Muscle layer of duodenum (tissue), 2 donors: ENCODE results near the gene AMMECR1.

Source experiments
- H3K27ac ChIP-seq: one replicate; pipeline ENCODE4 v1.7.0; 2013; ENCODE audit warnings: mild to moderate bottlenecking, low read length
- H3K27me3 ChIP-seq: one replicate; pipeline ENCODE4 v1.7.0; 2013; ENCODE audit warnings: low read depth, mild to moderate bottlenecking, control low read depth, low read length
- H3K36me3 ChIP-seq, 2 donors: one replicate each; pipeline ENCODE4 v1.7.0; 2013; ENCODE audit warnings: low read length in 2 of 2, control low read depth in 1 of 2, mild to moderate bottlenecking in 1 of 2; ENCODE audit not compliant: insufficient read depth in 2 of 2, control insufficient read depth in 1 of 2
- H3K4me1 ChIP-seq, 2 donors: one replicate each; pipeline ENCODE4 v1.7.0; 2013; ENCODE audit warnings: low read length in 2 of 2, mild to moderate bottlenecking in 2 of 2, control low read depth in 1 of 2, moderate library complexity in 1 of 2; ENCODE audit not compliant: insufficient read depth in 2 of 2, control insufficient read depth in 1 of 2
- H3K4me3 ChIP-seq, 2 donors: one replicate each; pipeline ENCODE4 v1.7.0; 2013; ENCODE audit warnings: low read length in 2 of 2, low read depth in 1 of 2, mild to moderate bottlenecking in 1 of 2
- H3K9me3 ChIP-seq, 2 donors: one replicate each; pipeline ENCODE4 v1.7.0; 2013; ENCODE audit warnings: low read length in 2 of 2, control low read depth in 1 of 2, mild to moderate bottlenecking in 1 of 2; ENCODE audit not compliant: control insufficient read depth in 1 of 2
- donor health status: healthy.

The AMMECR1 gene

DNA sequence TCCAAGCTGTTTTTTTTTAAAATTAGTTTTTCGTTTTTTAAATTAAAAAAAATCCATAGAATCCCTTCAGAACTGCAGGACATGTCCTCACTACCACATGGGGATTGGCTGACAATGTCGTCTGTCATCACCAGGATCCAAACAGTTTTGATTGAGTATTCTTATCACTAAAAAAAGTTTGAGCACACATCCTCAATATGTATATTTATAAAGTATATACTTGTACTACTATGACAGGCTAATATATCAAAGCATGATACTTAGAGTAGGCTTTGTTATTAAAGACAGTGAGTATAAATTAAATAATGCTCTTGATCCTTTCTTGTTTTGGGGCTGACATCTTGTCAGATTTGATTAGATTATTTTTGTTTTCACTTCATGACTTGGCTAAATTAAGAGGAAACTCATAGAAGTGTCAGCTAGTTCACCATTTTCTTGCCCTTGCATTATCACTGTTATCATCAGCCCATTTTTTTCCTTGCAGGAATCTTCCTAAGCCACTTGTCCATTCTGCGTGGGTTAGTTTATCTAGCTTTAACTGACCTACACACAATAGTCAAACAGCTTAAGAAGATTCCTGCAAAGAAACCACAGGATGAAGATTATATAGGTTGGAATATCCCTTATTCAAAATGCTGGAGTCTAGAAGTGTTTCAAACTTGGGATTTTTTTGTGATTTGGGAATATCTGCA is 92.8 kb downstream of the AMMECR1 start:
- H3K27ac ChIP-seq = no peak overlapping the region
- no peaks in the 10 kb centered on the region for H3K36me3 ChIP-seq
- H3K4me1 ChIP-seq = no peaks in the 10 kb centered on the region
- H3K27me3 ChIP-seq = no peaks in the 10 kb centered on the region
- H3K4me3 ChIP-seq = no peak overlapping the region
- no peaks in the 10 kb centered on the region for H3K9me3 ChIP-seq

GRCh38 chrX:110222497-110223257 is 95.2 kb downstream of the AMMECR1 start:
- no peaks in the 10 kb centered on the region for H3K4me1 ChIP-seq
- H3K9me3 ChIP-seq = no peaks in the 10 kb centered on the region
- no peak overlapping the region for H3K27ac ChIP-seq
- no peaks in the 10 kb centered on the region for H3K27me3 ChIP-seq
- H3K36me3 ChIP-seq = no peaks in the 10 kb centered on the region
- no peak overlapping the region for H3K4me3 ChIP-seq

DNA sequence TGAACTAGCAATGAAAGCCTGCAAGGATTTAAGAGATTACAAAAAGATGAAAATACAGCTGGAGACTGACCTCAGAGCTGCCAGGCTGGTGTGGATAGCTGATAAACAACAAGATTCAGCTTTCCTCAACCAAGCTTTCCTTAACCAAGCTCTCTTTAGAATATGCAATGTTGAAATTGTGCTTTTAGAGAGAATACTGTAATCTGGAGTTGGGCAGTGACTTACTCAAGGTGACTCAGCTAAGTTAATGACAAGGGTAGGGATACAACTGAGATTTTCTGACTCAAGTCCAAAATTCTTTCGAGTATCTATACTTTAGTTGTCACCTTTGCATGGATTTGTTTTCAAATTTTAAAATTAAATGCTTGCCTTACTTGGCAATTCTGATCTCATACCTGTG is 98.0 kb downstream of the AMMECR1 start:
- H3K36me3 ChIP-seq = no peaks in the 10 kb centered on the region
- H3K4me1 ChIP-seq = no peaks in the 10 kb centered on the region
- H3K27ac ChIP-seq = no peak overlapping the region
- H3K27me3 ChIP-seq = no peaks in the 10 kb centered on the region
- no peaks in the 10 kb centered on the region for H3K9me3 ChIP-seq
- H3K4me3 ChIP-seq = no peak overlapping the region

DNA sequence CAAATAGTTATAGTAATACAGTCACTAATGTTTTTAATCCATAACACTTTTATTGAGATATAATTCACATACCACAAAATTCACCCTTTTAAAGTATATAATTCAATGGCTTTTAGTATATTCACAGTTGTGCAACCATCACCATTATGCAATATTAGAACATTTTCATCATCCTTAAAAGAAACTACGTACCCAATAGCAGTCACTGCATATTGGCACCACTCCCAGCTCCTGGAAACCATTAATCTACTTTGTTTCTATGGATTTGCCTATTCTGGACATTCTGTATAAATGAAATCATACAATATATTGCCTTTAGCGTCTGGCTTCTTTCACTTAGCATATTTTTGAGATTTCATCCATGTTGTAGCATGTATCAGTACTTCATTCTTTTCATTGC is 99.3 kb downstream of the AMMECR1 start:
- Histone ChIP-seq H3K9me3 (no peaks in the 10 kb centered on the region), H3K27me3 (no peaks in the 10 kb centered on the region)

DNA sequence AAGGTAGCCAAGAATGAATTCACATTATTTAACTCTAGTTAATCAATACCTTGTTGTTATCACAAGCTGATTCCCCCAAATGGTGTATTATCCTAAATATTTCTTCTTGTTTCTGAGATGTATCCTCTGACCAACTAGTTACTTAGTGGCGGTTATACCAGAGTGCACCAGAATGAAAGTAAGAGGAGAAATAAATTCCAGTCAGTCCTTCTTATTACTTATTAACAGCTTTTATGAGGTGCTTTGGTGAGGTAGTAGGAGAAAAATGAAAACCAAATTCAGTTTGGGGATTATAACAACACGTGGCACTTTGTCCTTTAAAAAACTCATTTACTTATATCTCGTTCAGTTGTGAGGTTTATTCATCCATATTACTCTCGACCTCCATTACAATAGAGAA is 101.9 kb downstream of the AMMECR1 start:
- Histone ChIP-seq H3K4me1 (no peaks in the 10 kb centered on the region), H3K9me3 (no peaks in the 10 kb centered on the region), H3K27me3 (no peaks in the 10 kb centered on the region), H3K36me3 (no peaks in the 10 kb centered on the region), H3K4me3 (no peak overlapping the region), H3K27ac (no peak overlapping the region)

More for the DNA sequence above, 99.3 kb downstream of the AMMECR1 start:
- Histone ChIP-seq H3K36me3 (no peaks in the 10 kb centered on the region), H3K4me1 (no peaks in the 10 kb centered on the region), H3K27ac (no peak overlapping the region), H3K4me3 (no peak overlapping the region)

DNA sequence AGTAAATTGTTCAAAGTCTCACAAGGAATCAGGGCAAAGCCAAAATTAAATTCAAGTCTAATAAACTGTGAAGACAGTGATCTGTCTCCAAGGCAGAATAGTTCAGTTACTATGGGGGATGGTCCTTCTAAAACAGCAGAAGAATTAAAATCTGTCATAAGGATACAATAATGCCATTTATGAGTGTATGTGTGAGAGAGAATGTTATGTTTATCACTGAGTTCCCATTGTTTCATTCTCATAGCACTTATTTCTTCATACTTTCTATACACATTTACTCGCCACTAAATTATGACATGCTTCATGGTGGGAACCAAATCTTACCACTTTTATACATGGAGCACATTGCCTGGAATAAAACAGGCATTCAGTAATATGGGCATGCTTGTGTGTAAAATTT is 102.5 kb downstream of the AMMECR1 start:
- no peaks in the 10 kb centered on the region for H3K4me1 ChIP-seq
- H3K27me3 ChIP-seq = no peaks in the 10 kb centered on the region
- H3K36me3 ChIP-seq = no peaks in the 10 kb centered on the region

GRCh38 chrX:110214684-110215083 is 103.2 kb downstream of the AMMECR1 start:
- Histone ChIP-seq H3K4me1 (no peaks in the 10 kb centered on the region), H3K27ac (no peak overlapping the region), H3K9me3 (no peaks in the 10 kb centered on the region), H3K4me3 (no peak overlapping the region), H3K36me3 (no peaks in the 10 kb centered on the region), H3K27me3 (no peaks in the 10 kb centered on the region)

More for the DNA sequence above, 102.5 kb downstream of the AMMECR1 start:
- H3K9me3 ChIP-seq = no peaks in the 10 kb centered on the region
- no peak overlapping the region for H3K27ac ChIP-seq
- H3K4me3 ChIP-seq = no peak overlapping the region

DNA sequence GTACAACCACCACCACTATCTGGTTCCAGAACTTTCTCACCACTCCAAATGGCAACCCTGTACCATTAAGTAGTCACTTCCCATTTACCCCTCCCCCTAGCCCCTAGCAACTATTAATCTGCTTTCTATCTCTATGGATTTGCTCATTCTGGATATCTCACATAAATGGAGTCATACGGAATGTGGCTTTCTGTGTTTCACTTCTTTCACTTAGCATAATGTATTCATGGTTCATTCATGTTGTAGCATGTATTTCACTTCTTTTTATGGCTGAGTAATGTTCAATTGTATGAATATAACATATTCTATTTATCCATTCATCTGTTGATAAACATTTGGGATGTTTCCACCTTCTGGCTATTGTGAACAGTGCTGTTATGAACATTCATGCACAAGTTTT is 104.7 kb downstream of the AMMECR1 start:
- no peaks in the 10 kb centered on the region for H3K36me3 ChIP-seq
- no peak overlapping the region for H3K27ac ChIP-seq
- H3K4me1 ChIP-seq = no peaks in the 10 kb centered on the region
- no peak overlapping the region for H3K4me3 ChIP-seq
- no peaks in the 10 kb centered on the region for H3K9me3 ChIP-seq
- H3K27me3 ChIP-seq = no peaks in the 10 kb centered on the region

DNA sequence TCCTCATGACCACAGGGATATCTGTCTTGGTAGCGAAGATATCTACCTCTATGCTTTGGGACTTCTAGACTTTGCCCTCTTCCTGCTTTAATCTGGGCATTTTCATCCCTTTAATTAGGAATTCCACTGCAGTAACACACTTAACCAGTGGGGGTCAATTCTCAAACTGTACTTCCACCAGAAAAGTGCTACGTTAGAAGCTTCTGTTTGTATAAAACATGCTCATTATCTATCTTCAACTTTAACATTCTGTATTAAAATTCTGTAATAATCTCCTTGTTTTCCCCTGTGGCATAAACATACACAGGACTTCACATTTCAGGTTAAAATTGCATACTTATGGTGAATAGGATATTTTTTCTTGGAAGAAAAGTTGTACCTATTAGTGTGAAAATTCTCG is 105.6 kb downstream of the AMMECR1 start:
- no peaks in the 10 kb centered on the region for H3K9me3 ChIP-seq
- H3K36me3 ChIP-seq = no peaks in the 10 kb centered on the region
- no peak overlapping the region for H3K4me3 ChIP-seq
- no peaks in the 10 kb centered on the region for H3K27me3 ChIP-seq
- no peak overlapping the region for H3K27ac ChIP-seq
- H3K4me1 ChIP-seq = no peaks in the 10 kb centered on the region

GRCh38 chrX:110211340-110211739 is 106.5 kb downstream of the AMMECR1 start:
- H3K4me3 ChIP-seq = no peak overlapping the region
- no peak overlapping the region for H3K27ac ChIP-seq
- no peaks in the 10 kb centered on the region for H3K27me3 ChIP-seq
- H3K9me3 ChIP-seq = no peaks in the 10 kb centered on the region
- no peaks in the 10 kb centered on the region for H3K36me3 ChIP-seq
- no peaks in the 10 kb centered on the region for H3K4me1 ChIP-seq

GRCh38 chrX:110210417-110211139 is 107.3 kb downstream of the AMMECR1 start:
- Histone ChIP-seq H3K4me1 (no peaks in the 10 kb centered on the region), H3K9me3 (no peaks in the 10 kb centered on the region), H3K27ac (no peak overlapping the region), H3K4me3 (no peak overlapping the region), H3K36me3 (no peaks in the 10 kb centered on the region), H3K27me3 (no peaks in the 10 kb centered on the region)
